HepG2 (cell line): ENCODE data around the gene DLX6. TPM values are rescaled to one million over a fixed set of nuclear protein-coding genes. Genes with fewer than 3 reads are reported as not detected.

ENCODE experiments used
- ATAC-seq: fragments of 200-7000 bp; cut with Tn5 transposase; 3 replicates; pipeline ENCODE4 v1.9.1; 2020; ENCODE audit warnings: mild to moderate bottlenecking, moderate library complexity
- BruUV-seq: library from RNA; stranded (reverse); fragments of 400-500 nt; replicated peaks from 2 replicates; lab custom pipeline; 2021; lab: Mats Ljungman, UMichigan
- CTCF ChIA-PET: fragments of 300-600 bp; formaldehyde crosslinking; extraction: SDS; loops from one replicate; lab custom pipeline; 2021; ENCODE audit warnings: low total read pairs, inconsistent platforms, low intra/inter-chr PET ratio; lab: Yijun Ruan, JAX
- POLR2A ChIA-PET: fragments of 350-600 bp; sonication (Branson Sonifier 250); formaldehyde crosslinking; loops from one replicate; lab custom pipeline; 2020; ENCODE audit warnings: antibody characterized with exemption, inconsistent platforms; lab: Yijun Ruan, JAX
- DNase-seq: peaks from one replicate; pipeline ENCODE4 v3.0.0-alpha.2; 2015; ENCODE audit warnings: low spot score
- FAIRE-seq: peaks from 3 replicates; lab custom pipeline; 2011; peaks lifted over from hg19 to GRCh38; lab: Jason Lieb, UNC
- H2AFZ ChIP-seq: one replicate; pipeline ENCODE4 v1.6.1; 2011; ENCODE audit warnings: low read length, inconsistent platforms
- H3K27ac ChIP-seq: fragments of 300-600 bp; 3 replicates; pipeline ENCODE4 v1.8.0; 2011; ENCODE audit warnings: mixed run types, mild to moderate bottlenecking, mixed read lengths, low read length, inconsistent platforms; ENCODE audit not compliant: insufficient read depth; ENCODE audit errors: extremely low read length
- H3K27me3 ChIP-seq, 2 experiments: fragments of 200-600 bp in 1 of 2; 2 replicates in 1 of 2; 3 replicates in 1 of 2; pipeline versions ENCODE4 v1.6.0 to v1.8.0; 2011; ENCODE audit warnings: low read length in 2 of 2, mild to moderate bottlenecking in 2 of 2, moderate library complexity in 2 of 2, inconsistent platforms in 1 of 2; ENCODE audit not compliant: insufficient read depth in 2 of 2, control insufficient read depth in 1 of 2
- H3K36me3 ChIP-seq, 2 experiments: fragments of 200-600 bp in 1 of 2; replicated peaks in 1 of 2; 2 replicates in 1 of 2; 3 replicates in 1 of 2; pipeline versions ENCODE4 v1.5.1 to v1.8.0; 2011; ENCODE audit warnings: low read length in 2 of 2, inconsistent platforms in 1 of 2; ENCODE audit not compliant: insufficient read depth in 2 of 2, control insufficient read depth in 1 of 2
- H3K4me1 ChIP-seq: 2 replicates; pipeline ENCODE4 v1.5.1; 2012; ENCODE audit warnings: low read length, inconsistent platforms; ENCODE audit not compliant: insufficient read depth
- H3K4me2 ChIP-seq: 2 replicates; pipeline ENCODE4 v1.6.0; 2011; ENCODE audit warnings: low read depth, low read length, inconsistent platforms
- H3K4me3 ChIP-seq, 3 experiments: fragments of 200-600 bp in 1 of 3; sonication (generic), shearing (Covaris generic) in 1 of 3; replicated peaks in 1 of 3; 2 replicates each; pipeline ENCODE4 v1.5.1; 2011 to 2016; ENCODE audit warnings: low read length in 3 of 3, inconsistent platforms in 2 of 3, low read depth in 2 of 3, mild to moderate bottlenecking in 2 of 3, control low read depth in 1 of 3, mixed read lengths in 1 of 3; ENCODE audit not compliant: insufficient read depth in 1 of 3
- H3K79me2 ChIP-seq: one replicate; pipeline ENCODE4 v1.6.1; 2011; ENCODE audit warnings: low read length, inconsistent platforms; ENCODE audit not compliant: insufficient read depth
- H3K9ac ChIP-seq: 2 replicates; pipeline ENCODE4 v1.6.0; 2011; ENCODE audit warnings: mild to moderate bottlenecking, low read depth, low read length, inconsistent platforms; ENCODE audit not compliant: insufficient read depth
- H3K9me3 ChIP-seq: 2 replicates; pipeline ENCODE4 v1.5.1; 2012; ENCODE audit warnings: mild to moderate bottlenecking, low read length
- H4K20me1 ChIP-seq: 2 replicates; pipeline ENCODE4 v1.6.0; 2011; ENCODE audit warnings: inconsistent platforms, mild to moderate bottlenecking, low read length, moderate library complexity; ENCODE audit not compliant: insufficient read depth
- POLR2A ChIP-seq, 2 experiments: IDR thresholded peaks; 2 replicates each; pipeline ENCODE4 v1.6.1; 2011; ENCODE audit warnings: low read depth in 2 of 2, low read length in 2 of 2, mild to moderate bottlenecking in 1 of 2, moderate library complexity in 1 of 2; ENCODE audit not compliant: insufficient read depth in 1 of 2
- SMYD3 ChIP-seq: sonication (generic); formaldehyde crosslinking; IDR thresholded peaks from 2 replicates; pipeline ENCODE4 v1.8.1; 2023; ENCODE audit warnings: mild to moderate bottlenecking, missing genetic modification reagents
- SP2 ChIP-seq: sonication (generic); formaldehyde crosslinking; IDR thresholded peaks from 2 replicates; pipeline ENCODE4 v1.5.1; 2020; ENCODE audit warnings: mild to moderate bottlenecking, missing genetic modification reagents
- ZNF24 ChIP-seq: fragments of 450-650 bp; IDR thresholded peaks from 2 replicates; pipeline ENCODE4 v1.6.1; 2017; ENCODE audit warnings: antibody characterized with exemption, mild to moderate bottlenecking
- ZNF839 ChIP-seq: sonication (generic); formaldehyde crosslinking; IDR thresholded peaks from 2 replicates; pipeline ENCODE4 v1.4.0; 2020; ENCODE audit warnings: missing genetic modification reagents, mild to moderate bottlenecking, borderline replicate concordance
- WGBS: methylation state at CpG from one replicate; pipeline ENCODE4 v1.1.6; 2017; ENCODE audit warnings: low lambda C conversion rate; 5-methylcytosine and 5-hydroxymethylcytosine counted together
- in situ Hi-C: cut with HindIII; loops from 2 replicates; pipeline ENCODE4 v1.10.0; 2017; ENCODE audit warnings: low pct_unique_long_range_greater_than_20kb; ENCODE audit not compliant: extremely low pct_ligation_motif_present
- intact Hi-C: fragments of 100-400 bp; cut with micrococcal nuclease; formaldehyde crosslinking; loops from one replicate; pipeline ENCODE4 v1.10.0; 2022; ENCODE audit not compliant: unreplicated experiment
- polyA plus RNA-seq, 8 experiments: library from polyadenylated mRNA; depleted of rRNA in 3 of 8; stranded (reverse) in 7 of 8; unstranded in 1 of 8; fragments of >200 nt; fragmentation: Illumina TruSeq in 4 of 8; extraction: Trizol in 4 of 8; gene quantifications; 2 replicates each; pipeline versions ENCODE4 v1.2.1 to v1.2.3, GENCODE V29; 2011 to 2016; ENCODE audit warnings: low read depth in 4 of 8, missing spikeins in 1 of 8, mixed read lengths in 1 of 8; ENCODE audit not compliant: insufficient read depth in 1 of 8
- total RNA-seq, 5 experiments: library from RNA; depleted of rRNA; stranded (reverse); fragments of >200 nt; fragmentation: Illumina TruSeq; extraction: Trizol; gene quantifications; 2 replicates each; pipeline ENCODE4 v1.2.3, GENCODE V29; 2016; ENCODE audit warnings: low read depth in 1 of 5
- TF ChIP-seq, protein P1 (sequence below): IDR thresholded peaks from 2 replicates; pipeline ENCODE4 v1.6.1; 2016
- TF ChIP-seq, protein P2 (sequence below): sonication (generic); formaldehyde crosslinking; IDR thresholded peaks from 2 replicates; pipeline ENCODE4 v1.5.1; 2020; ENCODE audit warnings: mild to moderate bottlenecking, missing genetic modification reagents, borderline replicate concordance
- TF ChIP-seq, protein P3 (sequence below): sonication (generic); formaldehyde crosslinking; conservative IDR thresholded peaks from 2 replicates; pipeline ENCODE4 v1.4.0; 2020; ENCODE audit warnings: missing genetic modification reagents
- TF ChIP-seq, protein P4 (sequence below): sonication (generic); formaldehyde crosslinking; IDR thresholded peaks from 2 replicates; pipeline ENCODE4 v1.5.1; 2020; ENCODE audit warnings: missing genetic modification reagents, mild to moderate bottlenecking, borderline replicate concordance
- TF ChIP-seq, protein P5 (sequence below): IDR thresholded peaks from 2 replicates; pipeline ENCODE4 v1.4.0; 2020; ENCODE audit warnings: mild to moderate bottlenecking, missing genetic modification reagents

The DLX6 gene
- total and polyA plus RNA-seq, 2 of the 13 experiments (the other 11 are each of a cell fraction or from before 2014, with no cell fraction given), result 3.5 to 5.5 TPM

DNA sequence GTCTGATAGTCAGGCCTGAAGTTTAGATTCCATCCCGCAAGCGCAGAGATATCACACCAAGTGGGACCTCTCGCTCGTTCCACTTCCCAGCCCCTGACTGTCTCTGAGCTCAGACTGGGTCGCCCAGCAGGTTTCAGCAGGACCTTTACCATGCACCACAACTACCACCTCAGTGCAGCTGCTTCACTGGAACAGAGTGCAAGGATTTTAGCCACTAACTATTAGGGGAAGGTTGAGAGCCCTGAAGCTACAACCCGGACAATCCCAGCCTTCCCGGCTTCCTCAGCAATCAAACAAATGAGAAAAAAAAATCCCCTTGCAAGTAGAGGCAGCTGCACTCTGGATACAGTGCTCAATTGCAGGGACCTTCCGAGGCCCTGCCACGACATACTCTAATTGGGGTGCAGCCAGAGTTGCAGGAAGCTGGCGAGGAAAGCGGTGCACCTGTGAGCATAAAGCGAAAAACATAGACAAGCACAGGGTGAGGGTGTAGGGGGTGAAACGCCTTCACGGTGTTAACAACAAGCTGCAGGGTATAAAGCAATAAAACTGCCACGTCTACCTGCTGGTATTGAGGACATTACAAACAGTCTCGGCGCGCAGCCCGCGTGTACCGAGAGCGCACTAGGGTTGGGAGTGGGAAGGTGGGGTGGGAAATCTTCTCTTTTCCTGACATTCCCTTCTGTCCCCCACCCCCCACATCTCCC is 2.6 kb upstream of the DLX6 start:
- Histone ChIP-seq H3K27me3 (no peaks in the 10 kb centered on the region; a peak in 1 of 5 replicates), H3K27ac (no peak overlapping the region), H3K4me1 (peaks cover 20% of the 10 kb centered on the region), H3K9me3 (no peaks in the 10 kb centered on the region), H4K20me1 (no peaks in the 10 kb centered on the region), H2AFZ (no peak overlapping the region), H3K4me2 (no peak overlapping the region), H3K36me3 (peaks cover 0 to 1% of the 10 kb centered on the region in 2 experiments; a peak in 1 of 5 replicates), H3K9ac (no peak overlapping the region), H3K4me3 (no peak overlapping the region), H3K79me2 (peaks cover 9% of the 10 kb centered on the region)
- POLR2A ChIA-PET, result interaction anchor here (0.9 kb wide), 1 partner anchor 22 kb away, joined by 3 read pairs; the partner anchor contains the start of gene DLX5
- FAIRE-seq (no peak), DNase-seq (no peak), ATAC-seq (no peak)
- in situ Hi-C loops, result loop anchor here (25.0 kb wide), 1 partner anchor 690 kb away; the partner anchor contains the start of gene SLC25A13
- no TSS peak for BruUV-seq
- CTCF ChIA-PET, result no interaction called here
- 97% methylated on average over 21 of the region's 22 CpGs for WGBS
- intact Hi-C loops, result loop anchor here (10.0 kb wide), 1 partner anchor 198 kb away; no protein-coding TSS in a partner anchor
- TF ChIP-seq SP2 (CRISPR knock-in tag) (no peak), POLR2A (IDR thresholded peaks at IDR 0.05; ENCODE audit: insufficient read depth in 1 of 2, low read depth in 2 of 2, low read length in 2 of 2) (no peak), SMYD3 (no peak), ZNF839 (no peak), ZNF24 (no peak)
- TF ChIP-seq, protein P1, sequence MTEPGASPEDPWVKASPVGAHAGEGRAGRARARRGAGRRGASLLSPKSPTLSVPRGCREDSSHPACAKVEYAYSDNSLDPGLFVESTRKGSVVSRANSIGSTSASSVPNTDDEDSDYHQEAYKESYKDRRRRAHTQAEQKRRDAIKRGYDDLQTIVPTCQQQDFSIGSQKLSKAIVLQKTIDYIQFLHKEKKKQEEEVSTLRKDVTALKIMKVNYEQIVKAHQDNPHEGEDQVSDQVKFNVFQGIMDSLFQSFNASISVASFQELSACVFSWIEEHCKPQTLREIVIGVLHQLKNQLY (CRISPR knock-in tag), result no peak
- TF ChIP-seq, protein P2, sequence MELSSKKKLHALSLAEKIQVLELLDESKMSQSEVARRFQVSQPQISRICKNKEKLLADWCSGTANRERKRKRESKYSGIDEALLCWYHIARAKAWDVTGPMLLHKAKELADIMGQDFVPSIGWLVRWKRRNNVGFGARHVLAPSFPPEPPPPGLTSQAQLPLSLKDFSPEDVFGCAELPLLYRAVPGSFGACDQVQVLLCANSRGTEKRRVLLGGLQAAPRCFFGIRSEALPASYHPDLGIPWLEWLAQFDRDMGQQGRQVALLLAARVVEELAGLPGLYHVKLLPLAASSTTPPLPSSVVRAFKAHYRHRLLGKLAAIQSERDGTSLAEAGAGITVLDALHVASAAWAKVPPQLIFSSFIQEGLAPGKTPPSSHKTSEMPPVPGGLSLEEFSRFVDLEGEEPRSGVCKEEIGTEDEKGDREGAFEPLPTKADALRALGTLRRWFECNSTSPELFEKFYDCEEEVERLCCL (CRISPR knock-in tag), result no peak
- TF ChIP-seq, protein P3, sequence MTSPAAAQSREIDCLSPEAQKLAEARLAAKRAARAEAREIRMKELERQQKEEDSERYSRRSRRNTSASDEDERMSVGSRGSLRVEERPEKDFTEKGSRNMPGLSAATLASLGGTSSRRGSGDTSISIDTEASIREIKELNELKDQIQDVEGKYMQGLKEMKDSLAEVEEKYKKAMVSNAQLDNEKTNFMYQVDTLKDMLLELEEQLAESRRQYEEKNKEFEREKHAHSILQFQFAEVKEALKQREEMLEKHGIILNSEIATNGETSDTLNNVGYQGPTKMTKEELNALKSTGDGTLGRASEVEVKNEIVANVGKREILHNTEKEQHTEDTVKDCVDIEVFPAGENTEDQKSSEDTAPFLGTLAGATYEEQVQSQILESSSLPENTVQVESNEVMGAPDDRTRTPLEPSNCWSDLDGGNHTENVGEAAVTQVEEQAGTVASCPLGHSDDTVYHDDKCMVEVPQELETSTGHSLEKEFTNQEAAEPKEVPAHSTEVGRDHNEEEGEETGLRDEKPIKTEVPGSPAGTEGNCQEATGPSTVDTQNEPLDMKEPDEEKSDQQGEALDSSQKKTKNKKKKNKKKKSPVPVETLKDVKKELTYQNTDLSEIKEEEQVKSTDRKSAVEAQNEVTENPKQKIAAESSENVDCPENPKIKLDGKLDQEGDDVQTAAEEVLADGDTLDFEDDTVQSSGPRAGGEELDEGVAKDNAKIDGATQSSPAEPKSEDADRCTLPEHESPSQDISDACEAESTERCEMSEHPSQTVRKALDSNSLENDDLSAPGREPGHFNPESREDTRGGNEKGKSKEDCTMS, result no peak
- TF ChIP-seq, protein P4, sequence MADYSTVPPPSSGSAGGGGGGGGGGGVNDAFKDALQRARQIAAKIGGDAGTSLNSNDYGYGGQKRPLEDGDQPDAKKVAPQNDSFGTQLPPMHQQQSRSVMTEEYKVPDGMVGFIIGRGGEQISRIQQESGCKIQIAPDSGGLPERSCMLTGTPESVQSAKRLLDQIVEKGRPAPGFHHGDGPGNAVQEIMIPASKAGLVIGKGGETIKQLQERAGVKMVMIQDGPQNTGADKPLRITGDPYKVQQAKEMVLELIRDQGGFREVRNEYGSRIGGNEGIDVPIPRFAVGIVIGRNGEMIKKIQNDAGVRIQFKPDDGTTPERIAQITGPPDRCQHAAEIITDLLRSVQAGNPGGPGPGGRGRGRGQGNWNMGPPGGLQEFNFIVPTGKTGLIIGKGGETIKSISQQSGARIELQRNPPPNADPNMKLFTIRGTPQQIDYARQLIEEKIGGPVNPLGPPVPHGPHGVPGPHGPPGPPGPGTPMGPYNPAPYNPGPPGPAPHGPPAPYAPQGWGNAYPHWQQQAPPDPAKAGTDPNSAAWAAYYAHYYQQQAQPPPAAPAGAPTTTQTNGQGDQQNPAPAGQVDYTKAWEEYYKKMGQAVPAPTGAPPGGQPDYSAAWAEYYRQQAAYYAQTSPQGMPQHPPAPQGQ, result no peak
- TF ChIP-seq, protein P5, sequence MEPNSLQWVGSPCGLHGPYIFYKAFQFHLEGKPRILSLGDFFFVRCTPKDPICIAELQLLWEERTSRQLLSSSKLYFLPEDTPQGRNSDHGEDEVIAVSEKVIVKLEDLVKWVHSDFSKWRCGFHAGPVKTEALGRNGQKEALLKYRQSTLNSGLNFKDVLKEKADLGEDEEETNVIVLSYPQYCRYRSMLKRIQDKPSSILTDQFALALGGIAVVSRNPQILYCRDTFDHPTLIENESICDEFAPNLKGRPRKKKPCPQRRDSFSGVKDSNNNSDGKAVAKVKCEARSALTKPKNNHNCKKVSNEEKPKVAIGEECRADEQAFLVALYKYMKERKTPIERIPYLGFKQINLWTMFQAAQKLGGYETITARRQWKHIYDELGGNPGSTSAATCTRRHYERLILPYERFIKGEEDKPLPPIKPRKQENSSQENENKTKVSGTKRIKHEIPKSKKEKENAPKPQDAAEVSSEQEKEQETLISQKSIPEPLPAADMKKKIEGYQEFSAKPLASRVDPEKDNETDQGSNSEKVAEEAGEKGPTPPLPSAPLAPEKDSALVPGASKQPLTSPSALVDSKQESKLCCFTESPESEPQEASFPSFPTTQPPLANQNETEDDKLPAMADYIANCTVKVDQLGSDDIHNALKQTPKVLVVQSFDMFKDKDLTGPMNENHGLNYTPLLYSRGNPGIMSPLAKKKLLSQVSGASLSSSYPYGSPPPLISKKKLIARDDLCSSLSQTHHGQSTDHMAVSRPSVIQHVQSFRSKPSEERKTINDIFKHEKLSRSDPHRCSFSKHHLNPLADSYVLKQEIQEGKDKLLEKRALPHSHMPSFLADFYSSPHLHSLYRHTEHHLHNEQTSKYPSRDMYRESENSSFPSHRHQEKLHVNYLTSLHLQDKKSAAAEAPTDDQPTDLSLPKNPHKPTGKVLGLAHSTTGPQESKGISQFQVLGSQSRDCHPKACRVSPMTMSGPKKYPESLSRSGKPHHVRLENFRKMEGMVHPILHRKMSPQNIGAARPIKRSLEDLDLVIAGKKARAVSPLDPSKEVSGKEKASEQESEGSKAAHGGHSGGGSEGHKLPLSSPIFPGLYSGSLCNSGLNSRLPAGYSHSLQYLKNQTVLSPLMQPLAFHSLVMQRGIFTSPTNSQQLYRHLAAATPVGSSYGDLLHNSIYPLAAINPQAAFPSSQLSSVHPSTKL, result no peak
